PC-9 (cell line): ENCODE data around the gene DNMT3A.

ENCODE experiments used
- CTCF ChIP-seq: fragments of 200-600 bp; sonication (generic); conservative IDR thresholded peaks from 2 replicates; pipeline ENCODE4 v1.6.1; 2017; ENCODE audit warnings: mixed run types, antibody characterized with exemption, mild to moderate bottlenecking, moderate library complexity
- EZH2 ChIP-seq: fragments of 200-600 bp; sonication (generic); IDR thresholded peaks from 2 replicates; pipeline ENCODE4 v1.8.0; 2017; ENCODE audit warnings: antibody characterized with exemption, low read depth

- TF ChIP-seq CTCF (no peak), EZH2 (no peak)
These were observed 14.4 kb upstream of the DNMT3A start for GRCh38 chr2:25356088-25356487.
